ENCODE data around the gene PPM1H. TPM values are rescaled to one million over a fixed set of nuclear protein-coding genes. Genes with fewer than 3 reads are reported as not detected.
"Not testable (repeated sequence)": the region's sequence is repeated elsewhere in the genome, so short reads cannot be mapped to it uniquely, and the experiment has no call there.

PPM1H gene
- total RNA-seq, 1 donor from 2014 or later = 6.3 TPM

- DNase-seq = no peak
- no peaks in the 10 kb centered on the region for H3K36me3 Mint-ChIP-seq (ENCODE audit: unreplicated experiment)
- no peak overlapping the region for H3K4me3 Mint-ChIP-seq (ENCODE audit: unreplicated experiment)
- peaks cover 2% of the 10 kb centered on the region for H3K4me1 Mint-ChIP-seq (ENCODE audit: low read depth, unreplicated experiment)
- H3K27ac Mint-ChIP-seq (ENCODE audit: unreplicated experiment) = no peak overlapping the region
- no peaks in the 10 kb centered on the region for H3K9me3 Mint-ChIP-seq (ENCODE audit: unreplicated experiment)
- TF ChIP-seq, protein P1, sequence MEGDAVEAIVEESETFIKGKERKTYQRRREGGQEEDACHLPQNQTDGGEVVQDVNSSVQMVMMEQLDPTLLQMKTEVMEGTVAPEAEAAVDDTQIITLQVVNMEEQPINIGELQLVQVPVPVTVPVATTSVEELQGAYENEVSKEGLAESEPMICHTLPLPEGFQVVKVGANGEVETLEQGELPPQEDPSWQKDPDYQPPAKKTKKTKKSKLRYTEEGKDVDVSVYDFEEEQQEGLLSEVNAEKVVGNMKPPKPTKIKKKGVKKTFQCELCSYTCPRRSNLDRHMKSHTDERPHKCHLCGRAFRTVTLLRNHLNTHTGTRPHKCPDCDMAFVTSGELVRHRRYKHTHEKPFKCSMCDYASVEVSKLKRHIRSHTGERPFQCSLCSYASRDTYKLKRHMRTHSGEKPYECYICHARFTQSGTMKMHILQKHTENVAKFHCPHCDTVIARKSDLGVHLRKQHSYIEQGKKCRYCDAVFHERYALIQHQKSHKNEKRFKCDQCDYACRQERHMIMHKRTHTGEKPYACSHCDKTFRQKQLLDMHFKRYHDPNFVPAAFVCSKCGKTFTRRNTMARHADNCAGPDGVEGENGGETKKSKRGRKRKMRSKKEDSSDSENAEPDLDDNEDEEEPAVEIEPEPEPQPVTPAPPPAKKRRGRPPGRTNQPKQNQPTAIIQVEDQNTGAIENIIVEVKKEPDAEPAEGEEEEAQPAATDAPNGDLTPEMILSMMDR (IDR thresholded peaks at IDR 0.05; ENCODE audit: partially characterized antibody, unreplicated experiment) = no peak
- peaks cover 3% of the 10 kb centered on the region for H3K27me3 Mint-ChIP-seq (ENCODE audit: unreplicated experiment)
These were observed 32.1 kb upstream of the PPM1H start for GRCh38 chr12:62966990-62967506.

- not testable (repeated sequence) for H3K36me3 Mint-ChIP-seq (ENCODE audit: unreplicated experiment); H3K4me1 Mint-ChIP-seq (ENCODE audit: low read depth, unreplicated experiment); DNase-seq; H3K9me3 Mint-ChIP-seq (ENCODE audit: unreplicated experiment); H3K27ac Mint-ChIP-seq (ENCODE audit: unreplicated experiment); H3K27me3 Mint-ChIP-seq (ENCODE audit: unreplicated experiment)
- peak overlapping the region; percentile 55 for H3K4me3 Mint-ChIP-seq (ENCODE audit: unreplicated experiment)
These were observed 31.6 kb upstream of the PPM1H start for GRCh38 chr12:62966446-62966989.

DNA sequence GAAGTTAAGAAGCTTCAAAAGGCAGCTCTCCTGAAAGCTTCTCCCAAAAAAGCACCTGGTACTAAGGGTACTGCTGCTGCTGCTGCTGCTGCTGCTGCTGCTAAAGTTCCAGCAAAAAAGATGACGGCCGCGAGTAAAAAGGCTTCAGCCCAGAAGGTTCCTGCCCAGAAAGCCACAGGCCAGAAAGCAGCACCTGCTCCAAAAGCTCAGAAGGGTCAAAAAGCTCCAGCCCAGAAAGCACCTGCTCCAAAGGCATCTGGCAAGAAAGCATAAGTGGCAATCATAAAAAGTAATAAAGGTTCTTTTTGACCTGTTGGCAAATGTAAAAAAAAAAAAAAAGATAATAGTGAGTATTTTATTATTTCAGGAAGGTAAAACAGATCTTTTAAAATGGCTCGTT is 30.8 kb upstream of the PPM1H start:
- not testable (repeated sequence) for H3K4me3 Mint-ChIP-seq (ENCODE audit: unreplicated experiment); H3K27me3 Mint-ChIP-seq (ENCODE audit: unreplicated experiment); H3K36me3 Mint-ChIP-seq (ENCODE audit: unreplicated experiment); H3K9me3 Mint-ChIP-seq (ENCODE audit: unreplicated experiment); H3K27ac Mint-ChIP-seq (ENCODE audit: unreplicated experiment); H3K4me1 Mint-ChIP-seq (ENCODE audit: low read depth, unreplicated experiment); DNase-seq

DNA sequence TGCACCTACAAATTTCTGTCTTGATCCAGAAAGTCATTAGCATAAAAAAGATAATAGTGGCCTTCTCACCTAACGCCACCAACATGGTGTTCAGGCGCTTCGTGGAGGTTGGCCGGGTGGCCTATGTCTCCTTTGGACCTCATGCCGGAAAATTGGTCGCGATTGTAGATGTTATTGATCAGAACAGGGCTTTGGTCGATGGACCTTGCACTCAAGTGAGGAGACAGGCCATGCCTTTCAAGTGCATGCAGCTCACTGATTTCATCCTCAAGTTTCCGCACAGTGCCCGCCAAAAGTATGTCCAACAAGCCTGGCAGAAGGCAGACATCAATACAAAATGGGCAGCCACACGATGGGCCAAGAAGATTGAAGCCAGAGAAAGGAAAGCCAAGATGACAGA is 30.3 kb upstream of the PPM1H start:
- not testable (repeated sequence) for H3K9me3 Mint-ChIP-seq (ENCODE audit: unreplicated experiment); H3K27ac Mint-ChIP-seq (ENCODE audit: unreplicated experiment); H3K4me3 Mint-ChIP-seq (ENCODE audit: unreplicated experiment); H3K27me3 Mint-ChIP-seq (ENCODE audit: unreplicated experiment); H3K36me3 Mint-ChIP-seq (ENCODE audit: unreplicated experiment); DNase-seq; H3K4me1 Mint-ChIP-seq (ENCODE audit: low read depth, unreplicated experiment)

GRCh38 chr12:62963486-62964041 is 28.6 kb upstream of the PPM1H start:
- no peaks in the 10 kb centered on the region for H3K4me1 Mint-ChIP-seq (ENCODE audit: low read depth, unreplicated experiment)
- peaks cover under 1% of the 10 kb centered on the region for H3K9me3 Mint-ChIP-seq (ENCODE audit: unreplicated experiment)
- H3K27me3 Mint-ChIP-seq (ENCODE audit: unreplicated experiment) = peaks cover 3% of the 10 kb centered on the region

DNA sequence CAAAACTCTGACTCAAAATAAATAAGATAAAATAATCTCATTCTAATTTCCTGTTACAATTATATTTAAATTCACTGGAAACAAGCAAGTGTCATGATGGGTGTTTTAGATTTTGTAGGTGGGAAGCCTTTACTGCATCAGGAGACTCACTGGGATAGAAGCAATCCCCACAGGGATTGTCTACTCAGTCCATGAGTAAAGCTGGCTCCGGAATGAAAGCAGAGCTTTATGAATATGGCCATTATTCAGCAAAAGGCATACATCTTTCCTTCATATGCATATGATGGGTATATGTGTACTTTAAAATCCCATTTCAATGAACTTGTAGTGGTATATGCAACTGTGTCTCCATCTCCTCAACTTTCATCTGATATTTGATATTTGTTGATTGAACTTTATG is 25.4 kb upstream of the PPM1H start:
- no peak overlapping the region for H3K27ac Mint-ChIP-seq (ENCODE audit: unreplicated experiment)
- H3K4me3 Mint-ChIP-seq (ENCODE audit: unreplicated experiment) = no peak overlapping the region
- no peaks in the 10 kb centered on the region for H3K36me3 Mint-ChIP-seq (ENCODE audit: unreplicated experiment)
- peaks cover 2% of the 10 kb centered on the region for H3K9me3 Mint-ChIP-seq (ENCODE audit: unreplicated experiment)
- TF ChIP-seq, protein P1 (IDR thresholded peaks at IDR 0.05; ENCODE audit: partially characterized antibody, unreplicated experiment) = no peak
- H3K4me1 Mint-ChIP-seq (ENCODE audit: low read depth, unreplicated experiment) = peaks cover 3% of the 10 kb centered on the region
- DNase-seq = no peak
- no peaks in the 10 kb centered on the region for H3K27me3 Mint-ChIP-seq (ENCODE audit: unreplicated experiment)

More at GRCh38 chr12:62963486-62964041, 28.6 kb upstream of the PPM1H start:
- TF ChIP-seq, protein P1 (IDR thresholded peaks at IDR 0.05; ENCODE audit: partially characterized antibody, unreplicated experiment) = no peak
- Mint-ChIP-seq H3K27ac (ENCODE audit: unreplicated experiment) (no peak overlapping the region), H3K4me3 (ENCODE audit: unreplicated experiment) (no peak overlapping the region), H3K36me3 (ENCODE audit: unreplicated experiment) (no peaks in the 10 kb centered on the region)
- DNase-seq = no peak
